Measurements from ENCODE around the gene NID1. TPM values are rescaled to one million over a fixed set of nuclear protein-coding genes. Genes with fewer than 3 reads are reported as not detected.

NID1 gene
- total RNA-seq, 1 donor from 2014 or later: 173 TPM

DNA sequence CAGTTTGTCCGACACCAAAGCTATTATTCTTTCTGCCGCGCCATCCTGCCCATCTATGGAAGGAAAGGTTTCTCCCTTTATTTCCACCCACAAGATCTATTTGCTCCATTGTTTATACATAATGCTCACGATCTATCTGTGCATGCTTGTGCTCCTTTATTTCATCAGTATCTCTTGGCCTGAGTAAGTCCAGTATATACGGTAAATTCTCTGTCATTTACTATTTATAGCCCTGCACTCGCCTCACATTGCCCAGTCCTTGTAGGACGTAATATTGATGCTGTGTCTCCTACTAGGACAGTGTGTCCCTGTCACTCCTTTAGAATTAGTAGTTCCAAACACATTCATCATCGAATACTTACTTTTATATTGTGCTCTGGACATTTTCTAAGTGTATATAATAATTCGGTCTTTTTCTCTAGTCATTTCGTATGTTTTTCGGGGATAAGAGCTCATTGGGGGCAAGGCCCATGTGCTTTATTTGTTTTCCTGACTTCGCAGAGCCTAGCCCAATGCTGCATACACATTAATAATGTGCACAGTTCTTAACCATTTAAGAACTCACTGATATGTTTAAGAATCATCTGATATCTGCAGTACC is 3.1 kb upstream of the NID1 start:
- DNase-seq (ENCODE audit: low spot score): peak; percentile 83

DNA sequence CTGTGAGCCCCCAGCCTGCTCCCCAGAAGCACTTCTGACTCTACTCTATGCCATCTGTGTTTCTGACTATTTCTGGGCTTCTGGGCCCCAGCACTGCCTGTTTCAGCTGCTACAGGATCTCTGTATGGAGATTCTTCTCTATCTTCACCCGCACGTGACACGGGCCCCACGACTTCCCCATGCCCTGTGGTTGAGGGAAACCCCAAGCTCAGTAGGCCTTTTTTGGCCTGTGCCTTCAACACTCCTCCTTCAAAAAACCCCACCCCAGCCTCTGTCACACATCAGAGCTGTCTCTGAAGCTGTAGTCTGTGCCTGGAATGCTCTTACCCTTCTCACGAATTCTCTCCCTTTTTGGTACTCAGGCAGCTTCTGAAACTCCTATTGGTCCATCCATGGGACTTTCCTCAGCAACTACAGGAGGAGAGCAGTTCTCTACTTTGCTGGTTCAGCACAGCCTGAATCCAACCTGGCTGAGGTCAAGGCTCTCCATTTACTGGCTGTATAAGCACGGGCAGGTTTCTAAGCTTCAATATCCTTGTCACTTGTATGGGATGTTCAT is 2.0 kb upstream of the NID1 start:
- peak; percentile 83 for DNase-seq (ENCODE audit: low spot score)

DNA sequence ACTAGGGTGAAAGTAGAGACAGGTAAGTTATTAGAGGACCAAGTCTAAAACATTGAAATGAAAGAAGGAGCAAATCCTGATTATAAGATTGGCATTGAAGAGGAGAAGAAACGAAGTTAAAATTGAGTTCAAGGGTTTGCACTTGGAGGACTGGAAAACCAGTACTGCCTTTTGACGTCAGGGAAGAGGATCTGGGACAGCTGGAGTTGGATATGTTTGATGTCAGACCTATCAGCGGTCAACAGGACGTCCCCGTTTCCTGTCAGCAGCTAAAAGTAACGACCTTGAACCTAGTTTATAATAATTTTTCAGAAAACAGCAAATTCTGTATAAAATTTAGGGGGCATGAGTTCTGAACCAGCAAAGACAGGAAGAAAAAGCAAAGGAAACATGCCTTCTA is 1.2 kb upstream of the NID1 start:
- DNase-seq (ENCODE audit: low spot score): peak; percentile 14

DNA sequence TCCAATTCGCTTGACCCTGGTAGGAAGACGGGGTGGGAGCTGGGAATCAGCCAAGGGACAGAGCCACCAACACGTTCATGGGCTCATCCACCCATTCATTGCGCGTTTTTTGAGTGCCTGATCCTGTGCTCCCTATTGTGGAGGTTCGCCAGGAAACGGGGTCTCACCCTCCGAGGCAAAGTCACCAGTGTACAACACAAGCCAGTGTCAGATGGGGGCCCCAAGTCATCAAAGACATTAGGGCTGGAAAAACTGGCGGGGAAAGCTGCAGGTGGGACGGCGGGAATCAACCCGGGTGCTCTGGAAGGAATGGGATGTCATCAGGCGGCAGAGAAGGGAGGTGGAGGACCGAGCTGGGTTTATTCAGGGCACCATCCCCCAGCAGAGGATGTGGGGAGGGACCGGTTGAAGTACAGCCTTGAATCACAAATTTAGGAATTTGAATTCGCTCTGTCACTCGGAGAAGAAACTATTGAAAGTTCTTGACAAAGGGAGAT is 667 bp upstream of the NID1 start:
- peak; percentile 34 for DNase-seq (ENCODE audit: low spot score)

DNA sequence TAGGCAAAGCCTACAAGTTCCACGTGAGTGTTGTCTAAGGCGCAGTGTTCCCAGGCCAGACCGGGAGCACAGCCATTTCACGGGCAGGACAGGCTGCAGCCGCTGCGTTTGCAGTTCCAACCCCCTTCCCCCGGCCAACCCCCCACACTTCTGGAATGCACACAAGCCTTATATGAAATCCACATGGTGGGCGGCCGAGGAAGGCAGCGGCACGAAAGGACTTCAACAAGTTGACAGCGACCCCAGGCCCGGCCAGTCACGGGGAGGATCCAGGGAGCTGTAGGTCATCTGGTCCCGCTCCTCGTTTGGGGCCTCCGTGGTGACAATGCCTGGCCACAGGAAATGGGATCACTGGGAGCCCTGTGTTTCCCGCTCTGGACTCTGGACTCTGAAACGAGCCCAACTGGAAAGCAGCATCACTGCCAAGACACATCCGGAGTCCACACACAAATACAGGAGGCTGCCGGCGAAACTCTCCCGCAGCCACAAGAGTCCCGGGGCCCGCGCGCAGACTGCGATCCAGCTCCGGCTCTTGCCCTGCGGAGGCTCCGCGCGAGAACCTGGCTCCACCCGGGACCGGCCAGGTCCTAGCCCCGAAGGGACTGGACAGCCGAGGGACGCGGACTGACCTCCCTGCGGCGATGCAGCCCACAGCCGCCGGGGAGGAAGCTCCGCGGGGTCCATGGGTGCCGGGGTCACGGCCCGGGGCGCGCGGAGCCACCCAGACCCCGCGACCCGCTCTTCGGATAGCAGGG is 794 bp downstream of the NID1 start:
- peak; percentile 85 for DNase-seq (ENCODE audit: low spot score)

DNA sequence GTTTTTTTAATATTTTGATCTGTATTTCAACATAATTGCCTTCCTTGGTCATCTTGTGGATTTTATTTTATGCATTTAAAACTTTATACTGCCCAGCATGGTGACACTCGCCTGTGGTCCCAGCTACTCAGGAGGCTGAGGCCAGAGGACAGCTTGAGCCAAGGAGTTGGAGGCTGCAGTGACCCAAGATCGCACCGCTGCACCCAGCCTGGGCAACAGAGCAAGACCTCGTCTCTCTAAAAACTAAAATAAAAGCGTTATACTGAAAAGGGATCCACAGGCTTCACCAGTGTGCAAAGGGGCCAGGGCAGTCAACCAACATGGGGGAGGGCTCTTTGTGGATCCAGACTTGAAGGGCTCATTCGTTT is 1.4 kb downstream of the NID1 start:
- no peak for DNase-seq (ENCODE audit: low spot score)

DNA sequence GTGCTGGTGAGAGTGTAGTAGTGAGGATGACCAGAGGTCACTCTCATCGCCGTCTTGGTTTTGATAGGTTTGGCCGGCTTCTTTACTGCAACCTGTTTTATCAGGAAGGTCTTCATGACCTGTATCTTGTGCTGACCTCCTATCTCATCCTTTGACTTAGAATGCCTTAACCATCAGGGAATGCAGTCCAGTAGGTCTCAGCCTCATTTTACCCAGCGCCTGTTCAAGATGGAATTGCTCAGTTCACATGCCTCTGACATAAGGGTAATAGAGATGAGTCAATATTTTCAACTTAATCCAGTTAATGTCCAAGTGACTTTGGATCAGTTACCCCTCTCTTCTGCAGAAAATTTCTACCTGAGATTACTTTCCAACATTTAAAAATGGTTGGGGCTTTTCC is 4.6 kb downstream of the NID1 start:
- no peak for DNase-seq (ENCODE audit: low spot score)

DNA sequence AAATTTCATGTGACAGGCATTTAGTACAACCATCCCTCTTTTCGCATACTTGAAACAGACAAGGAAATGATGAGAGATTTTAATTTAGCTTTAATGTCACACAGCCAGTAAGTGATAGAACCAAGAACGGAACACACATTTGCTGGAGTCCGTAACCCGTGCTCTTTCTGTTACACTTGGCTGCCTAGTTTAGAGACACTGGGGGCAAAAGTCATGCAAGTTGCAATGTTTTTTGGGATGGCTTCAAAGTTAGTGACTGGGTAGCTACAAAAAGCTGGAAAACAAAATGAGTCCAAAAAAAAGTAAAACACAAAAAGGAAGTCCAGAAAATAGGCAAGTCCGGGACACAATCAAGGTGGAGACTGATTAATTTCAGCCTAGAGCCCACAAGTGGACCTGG is 5.9 kb downstream of the NID1 start:
- DNase-seq (ENCODE audit: low spot score): no peak

DNA sequence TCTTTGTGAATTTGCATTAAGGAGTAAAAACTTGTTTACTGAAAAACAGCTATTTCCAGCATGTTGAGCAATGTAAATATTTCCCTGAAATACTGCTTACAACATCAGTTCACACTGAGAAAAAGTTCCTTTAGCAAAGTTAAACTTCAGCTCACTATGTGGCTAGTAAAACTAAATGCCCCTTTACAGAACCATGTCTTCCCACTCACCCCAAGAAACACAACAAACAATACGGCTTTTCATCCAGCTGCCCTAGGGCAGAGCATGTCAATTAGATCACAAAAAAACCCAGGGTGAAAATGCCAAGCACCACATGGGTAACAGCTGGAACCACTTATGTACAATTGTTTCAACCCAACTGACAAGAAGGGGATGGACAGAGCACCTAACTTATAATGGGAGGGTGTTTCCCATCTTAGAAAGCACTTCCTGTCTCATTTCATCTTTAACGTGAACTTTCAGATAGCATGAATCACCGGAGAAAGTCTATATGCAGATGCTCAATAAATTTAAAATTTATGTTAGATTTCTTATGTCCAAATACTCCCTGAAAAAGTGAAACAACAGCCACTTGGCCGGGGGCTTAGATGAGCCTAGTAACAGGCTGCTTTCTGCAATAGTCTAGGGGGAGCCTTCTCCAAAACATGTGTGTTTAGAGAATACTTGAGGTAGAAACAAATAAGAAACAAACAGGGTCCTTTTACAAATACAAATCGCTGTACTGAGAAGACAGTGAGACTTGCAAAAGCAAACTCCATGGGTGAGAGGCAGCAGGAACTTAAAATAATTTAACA is 6.6 kb downstream of the NID1 start:
- DNase-seq (ENCODE audit: low spot score): no peak

DNA sequence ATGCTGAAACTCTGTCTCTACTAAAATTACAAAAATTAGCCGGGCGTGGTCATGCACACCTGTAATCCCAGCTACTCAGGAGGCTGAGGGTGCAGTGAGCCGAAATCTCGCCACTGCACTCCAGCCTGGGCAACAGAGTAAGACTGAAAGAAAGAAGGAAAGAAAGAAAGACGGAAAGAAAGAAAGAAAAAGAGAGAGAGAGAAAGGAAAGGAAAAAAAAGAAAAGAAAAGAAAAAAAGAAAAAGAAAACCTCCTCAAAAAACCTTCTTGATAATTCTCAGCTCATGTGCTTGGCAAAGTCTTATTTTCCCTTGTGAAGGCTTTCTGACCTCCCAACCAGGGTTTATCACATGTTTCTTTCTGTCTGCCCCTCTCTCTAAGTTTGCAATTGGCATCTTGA is 7.3 kb downstream of the NID1 start:
- no peak for DNase-seq (ENCODE audit: low spot score)

DNA sequence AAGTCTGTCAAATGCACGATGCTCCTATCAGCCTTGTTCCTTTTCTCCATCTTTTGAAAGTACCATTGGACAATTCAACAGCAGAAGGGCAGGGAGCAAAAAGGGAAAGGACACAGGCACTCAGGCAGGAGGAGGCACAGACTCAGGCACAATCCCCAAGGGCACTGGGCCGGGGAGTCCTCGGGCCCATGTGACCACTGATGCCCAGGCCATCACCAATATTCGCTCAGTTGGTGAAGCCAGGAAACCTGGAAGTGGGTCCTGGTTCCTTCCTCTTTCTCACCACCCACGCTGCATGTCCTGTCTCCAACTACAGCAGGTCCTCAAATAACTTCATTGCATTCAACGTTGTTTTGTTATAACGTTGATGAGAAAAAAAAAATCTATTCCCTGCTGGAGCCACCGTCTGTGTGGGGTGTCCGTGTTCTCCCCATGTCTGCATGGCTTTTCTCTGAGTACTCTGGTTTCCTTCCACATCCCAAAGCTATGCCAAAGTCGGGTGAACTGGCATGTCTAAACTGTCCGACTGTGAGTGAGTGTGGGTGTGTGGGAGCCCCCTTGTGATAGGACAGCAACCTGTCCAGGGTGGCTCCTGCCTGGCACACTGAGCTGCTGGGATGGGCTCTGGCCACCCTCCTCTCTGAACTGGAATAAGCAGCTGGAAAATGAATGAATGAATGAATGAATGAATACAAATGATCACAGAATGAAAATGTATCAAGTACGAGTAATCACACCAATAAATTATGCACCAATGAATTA is 12.5 kb downstream of the NID1 start:
- DNase-seq (ENCODE audit: low spot score): no peak

DNA sequence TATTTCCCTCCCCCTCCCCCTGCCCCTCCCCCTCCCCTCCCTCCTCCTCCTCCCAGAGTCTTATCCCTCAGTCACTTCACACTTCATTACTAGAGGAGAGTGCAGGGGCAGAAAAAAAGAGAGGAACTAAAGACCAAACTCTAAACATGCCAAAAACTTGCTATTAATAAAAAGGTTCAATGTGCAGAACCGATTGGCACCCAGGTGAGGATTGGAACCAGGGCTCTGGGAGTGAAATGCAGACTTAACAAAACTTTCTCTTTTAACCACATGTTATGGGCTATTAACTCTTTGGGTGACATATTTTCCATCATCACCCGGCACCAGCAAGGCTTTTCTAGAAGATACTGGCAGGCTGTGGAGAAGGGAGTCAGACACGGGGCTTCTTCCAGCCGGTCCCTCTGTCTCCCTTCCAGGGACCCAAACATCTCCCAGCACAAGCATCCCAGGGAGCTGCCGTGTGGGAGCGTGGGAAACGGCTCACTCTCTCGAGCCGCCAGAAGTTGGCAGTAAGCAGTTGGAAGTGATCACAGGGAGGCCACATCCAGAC is 13.6 kb downstream of the NID1 start:
- DNase-seq (ENCODE audit: low spot score): peak; percentile 40

DNA sequence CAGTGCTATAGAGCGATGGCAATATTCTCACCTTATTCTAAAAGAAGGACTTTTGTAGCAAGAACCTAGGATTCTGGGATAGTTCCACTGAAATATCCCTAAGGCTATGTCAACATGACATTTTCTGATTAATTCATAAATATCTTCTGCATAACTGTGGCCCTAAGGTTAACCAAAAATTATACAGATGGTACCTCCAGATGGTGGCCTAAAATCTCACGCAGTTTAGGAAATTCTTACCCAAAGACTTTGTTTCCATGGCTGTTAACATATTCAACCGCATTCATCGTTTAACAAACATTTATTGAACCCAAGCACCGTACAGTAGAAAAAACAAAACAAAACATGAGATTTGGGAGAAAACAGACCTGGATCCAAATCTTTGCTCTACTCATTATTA is 19.1 kb downstream of the NID1 start:
- no peak for DNase-seq (ENCODE audit: low spot score)

DNA sequence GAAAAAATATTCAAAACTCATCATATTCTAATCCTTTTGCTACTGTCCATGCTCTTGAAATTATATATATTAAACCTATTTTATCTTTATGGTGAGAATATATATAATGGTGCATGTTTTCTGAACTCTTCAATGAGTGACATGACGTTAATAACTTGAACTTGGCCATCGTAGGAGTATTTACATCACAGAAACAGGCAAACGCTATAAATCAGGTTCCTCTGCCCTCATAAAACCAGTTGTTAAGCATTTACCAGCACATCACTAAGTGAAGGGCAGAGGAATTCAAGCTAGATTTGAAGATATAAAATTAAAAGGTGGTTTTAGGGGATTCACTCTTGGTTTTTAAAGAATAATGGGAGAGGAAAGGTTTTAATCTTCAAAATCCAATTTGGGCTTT is 20.5 kb downstream of the NID1 start:
- DNase-seq (ENCODE audit: low spot score): no peak

DNA sequence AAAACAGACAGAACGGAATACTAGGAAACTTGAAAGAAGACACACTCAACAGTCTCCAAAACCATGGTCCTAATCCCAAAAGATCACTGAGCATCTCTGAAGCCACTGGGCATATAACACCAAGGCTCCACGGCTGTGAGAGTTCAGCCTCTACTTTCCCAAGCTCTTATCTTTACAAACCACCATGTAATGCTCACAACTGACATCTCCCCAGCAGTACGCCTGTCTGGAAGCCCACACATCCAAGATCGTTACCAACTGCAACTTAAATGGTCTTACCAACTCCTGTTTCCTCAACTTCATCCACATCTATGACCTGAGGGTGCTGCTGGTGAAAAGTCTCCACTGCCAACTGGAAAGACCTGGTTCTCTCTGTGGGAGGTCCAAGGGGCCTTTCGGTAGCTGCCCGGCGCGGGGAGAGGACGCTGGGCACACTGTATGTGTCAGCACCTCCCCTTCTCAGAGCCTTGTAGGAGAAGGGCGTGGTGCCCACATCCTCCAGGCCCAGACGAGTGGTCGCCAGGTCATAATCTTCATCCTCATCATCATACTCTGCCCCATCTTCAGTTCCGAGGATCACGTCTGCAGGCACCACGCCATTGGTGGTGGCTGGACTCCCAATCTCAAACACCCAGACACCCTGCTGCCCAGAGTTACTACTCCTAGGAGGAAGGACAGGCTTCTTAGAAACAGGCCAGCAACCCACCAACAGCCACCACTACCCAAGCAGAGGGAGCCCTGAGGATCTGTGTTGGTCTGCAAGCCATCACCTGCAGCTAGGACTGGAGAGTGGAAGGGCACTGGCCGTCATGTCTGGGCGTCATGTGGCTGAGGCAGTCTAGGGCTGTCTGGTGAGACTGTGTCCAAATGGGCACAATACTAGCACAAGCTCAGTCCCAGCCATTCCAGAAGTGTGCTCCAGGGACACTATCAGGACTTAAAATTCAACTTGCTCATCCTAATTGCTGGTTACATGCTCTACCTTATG is 23.0 kb downstream of the NID1 start:
- DNase-seq (ENCODE audit: low spot score): no peak

DNA sequence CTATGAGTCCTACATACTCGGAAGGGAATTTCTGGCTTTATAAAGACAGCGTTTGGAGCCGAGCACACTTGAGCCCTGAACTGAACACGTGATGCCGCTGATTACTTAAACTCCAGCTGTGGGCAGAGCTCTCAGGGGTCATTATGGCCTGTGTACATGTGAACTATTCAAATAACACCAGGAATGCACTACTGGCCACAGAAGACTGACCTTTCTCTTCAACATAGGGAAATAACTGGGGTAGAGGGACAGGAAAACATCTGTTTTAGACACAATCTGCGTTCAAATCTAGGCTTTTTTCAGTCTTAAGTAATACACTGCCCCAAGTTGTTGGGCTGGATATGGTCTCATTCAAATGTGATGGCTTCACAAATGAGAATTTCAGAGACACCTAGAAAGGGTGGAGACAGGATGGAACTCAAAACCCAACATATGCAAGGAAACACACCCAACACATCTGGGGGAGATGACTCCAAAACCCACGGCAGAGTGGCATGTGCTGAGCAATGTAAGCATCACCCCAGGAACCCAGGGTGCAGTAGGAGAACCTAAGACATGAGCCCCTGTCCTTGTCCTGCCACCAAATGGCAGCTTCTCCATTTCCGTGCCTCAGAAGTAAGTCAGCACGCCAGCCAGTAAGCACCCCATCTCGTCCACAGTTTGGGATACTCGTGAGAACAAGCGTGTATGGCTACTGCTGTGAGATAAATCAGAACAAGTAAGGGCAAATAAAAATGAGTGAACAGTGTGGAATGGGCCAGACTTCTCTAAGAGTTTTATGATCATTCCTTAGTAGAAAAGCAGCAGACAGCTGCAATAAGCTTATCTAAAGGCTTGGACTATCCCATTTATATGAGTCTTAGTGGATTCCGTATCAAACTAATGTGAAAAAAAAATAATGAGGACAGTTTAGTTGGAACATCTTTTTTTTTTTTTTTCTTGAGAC is 24.9 kb downstream of the NID1 start:
- peak; percentile 79 for DNase-seq (ENCODE audit: low spot score)

DNA sequence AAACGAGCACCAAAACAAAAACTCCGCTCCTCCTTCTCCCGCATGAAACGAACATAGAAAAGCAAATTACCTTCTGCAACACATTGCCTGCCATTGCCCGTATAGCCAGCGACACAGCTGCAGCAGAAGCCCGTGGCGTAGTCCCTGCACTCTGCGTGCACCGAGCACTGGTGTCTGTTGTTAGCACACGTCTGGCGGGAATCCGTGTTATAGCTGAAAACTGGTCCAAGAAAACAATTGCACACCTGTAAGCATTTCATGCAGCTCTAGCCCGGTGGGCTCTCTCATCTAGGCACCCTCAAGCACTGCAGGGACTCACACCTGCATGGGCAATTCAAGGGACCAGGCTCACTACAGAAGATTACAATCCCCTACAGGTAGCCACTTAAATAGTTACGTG is 26.9 kb downstream of the NID1 start:
- no peak for DNase-seq (ENCODE audit: low spot score)

DNA sequence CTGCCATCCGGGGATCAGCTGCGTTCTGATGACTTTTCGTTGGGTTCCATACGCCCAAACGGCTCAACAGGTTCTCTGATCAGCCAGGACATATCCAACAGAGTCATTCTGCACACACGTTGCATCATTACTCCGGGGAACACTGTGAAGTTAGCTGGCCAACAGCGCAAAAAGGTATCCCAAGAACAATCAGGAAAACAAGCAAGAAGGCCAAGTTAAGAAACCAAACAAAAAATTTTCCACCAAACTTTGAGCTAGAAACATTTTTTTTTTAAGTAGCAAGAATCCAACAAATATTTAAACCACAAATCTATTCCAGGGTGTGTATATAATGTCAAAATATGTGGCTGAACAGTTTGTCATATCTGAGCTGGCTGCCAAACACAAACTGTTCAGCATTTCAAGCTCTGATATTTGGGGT is 29.2 kb downstream of the NID1 start:
- DNase-seq (ENCODE audit: low spot score): no peak

DNA sequence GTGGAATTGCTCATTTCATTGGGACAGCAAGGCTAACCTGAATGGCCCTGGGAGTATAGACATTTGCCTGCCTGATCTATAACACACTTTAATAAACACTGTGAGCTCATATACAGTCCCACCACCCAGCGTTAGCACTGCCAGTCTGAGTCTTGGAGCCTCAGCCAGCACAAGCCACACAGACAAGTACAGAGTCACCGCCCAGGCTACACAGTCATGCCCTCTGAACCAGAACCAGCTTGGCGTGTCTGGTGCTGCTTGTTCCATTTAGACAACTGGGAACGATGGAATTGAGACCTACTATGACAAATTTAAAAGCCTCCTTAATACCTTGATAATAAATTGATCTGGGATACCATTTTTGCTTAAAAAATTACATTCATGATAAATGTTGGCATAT is 31.6 kb downstream of the NID1 start:
- DNase-seq (ENCODE audit: low spot score): no peak

All from umbilical cord (tissue), 2 donors.